Neural crest cell (in vitro differentiated cells): Measurements from ENCODE around the gene LRRC10. TPM values are rescaled to one million over a fixed set of nuclear protein-coding genes. Genes with fewer than 3 reads are reported as not detected.
A peak's percentile ranks its signal among the peaks of the same experiment; 100 is the strongest.

Experiments used
- DNase-seq: peaks from one replicate; pipeline ENCODE4 v3.0.0; 2021; ENCODE audit warnings: low read depth, mixed read lengths, low spot score
- H3K27ac Mint-ChIP-seq: one replicate; pipeline ENCODE4 v1.8.0; 2021; ENCODE audit warnings: mild to moderate bottlenecking, mixed read lengths; ENCODE audit not compliant: unreplicated experiment
- H3K27me3 Mint-ChIP-seq: 2 replicates; pipeline ENCODE4 v1.8.0; 2021; ENCODE audit warnings: low read depth, mild to moderate bottlenecking, mixed read lengths
- H3K36me3 Mint-ChIP-seq: 2 replicates; pipeline ENCODE4 v1.8.0; 2021; ENCODE audit warnings: low read depth, mild to moderate bottlenecking, mixed read lengths
- H3K4me1 Mint-ChIP-seq: 2 replicates; pipeline ENCODE4 v1.8.0; 2021; ENCODE audit warnings: mixed read lengths
- H3K4me3 Mint-ChIP-seq: one replicate; pipeline ENCODE4 v1.8.0; 2021; ENCODE audit warnings: mild to moderate bottlenecking, mixed read lengths
- H3K9me3 Mint-ChIP-seq: 2 replicates; pipeline ENCODE4 v1.8.0; 2021; ENCODE audit warnings: mixed read lengths
- CTCF ChIP-seq: fragments of 200-600 bp; sonication (generic); conservative IDR thresholded peaks from 2 replicates; pipeline ENCODE4 v1.5.0; 2021; ENCODE audit warnings: antibody characterized with exemption, mild to moderate bottlenecking
- total RNA-seq: library from RNA; stranded (reverse); gene quantifications from 2 replicates; pipeline ENCODE4 v1.2.1, GENCODE V29; 2021

Gene LRRC10
- total RNA-seq, 1 donor from 2014 or later, result not detected

GRCh38 chr12:69601962-69602685, 8.6 kb downstream of the LRRC10 start:
- H3K27me3 Mint-ChIP-seq, result no peaks in the 10 kb centered on the region
- TF ChIP-seq CTCF, result no peak
- H3K4me3 Mint-ChIP-seq, result no peak overlapping the region
- peaks cover 23% of the 10 kb centered on the region for H3K36me3 Mint-ChIP-seq
- H3K4me1 Mint-ChIP-seq, result no peaks in the 10 kb centered on the region
- DNase-seq, result no peak
- H3K9me3 Mint-ChIP-seq, result peaks cover 6% of the 10 kb centered on the region
- no peak overlapping the region for H3K27ac Mint-ChIP-seq

GRCh38 chr12:69600804-69601203, 9.9 kb downstream of the LRRC10 start:
- Mint-ChIP-seq H3K9me3 (peaks cover 6% of the 10 kb centered on the region), H3K27ac (no peak overlapping the region), H3K4me1 (no peaks in the 10 kb centered on the region), H3K27me3 (no peaks in the 10 kb centered on the region), H3K4me3 (no peak overlapping the region), H3K36me3 (peaks cover 23% of the 10 kb centered on the region)
- no peak for TF ChIP-seq CTCF
- no peak for DNase-seq

- no peak for DNase-seq
- Mint-ChIP-seq H3K27ac (no peak overlapping the region), H3K36me3 (peaks cover 28% of the 10 kb centered on the region), H3K9me3 (peaks cover 3% of the 10 kb centered on the region), H3K27me3 (no peaks in the 10 kb centered on the region), H3K4me1 (no peaks in the 10 kb centered on the region), H3K4me3 (no peak overlapping the region)
- no peak for TF ChIP-seq CTCF
Measured at GRCh38 chr12:69598174-69598753, 12.4 kb downstream of the LRRC10 start.

GRCh38 chr12:69595689-69596088, 15.0 kb downstream of the LRRC10 start:
- H3K9me3 Mint-ChIP-seq, result no peaks in the 10 kb centered on the region
- no peaks in the 10 kb centered on the region for H3K27me3 Mint-ChIP-seq
- no peak overlapping the region for H3K27ac Mint-ChIP-seq
- no peak for TF ChIP-seq CTCF
- no peak for DNase-seq
- H3K4me3 Mint-ChIP-seq, result no peak overlapping the region
- H3K36me3 Mint-ChIP-seq, result peaks cover 23% of the 10 kb centered on the region
- H3K4me1 Mint-ChIP-seq, result no peaks in the 10 kb centered on the region

GRCh38 chr12:69589082-69589481, 21.6 kb downstream of the LRRC10 start:
- H3K27me3 Mint-ChIP-seq, result no peaks in the 10 kb centered on the region
- H3K4me3 Mint-ChIP-seq, result peak overlapping the region; percentile 48
- peaks cover 15% of the 10 kb centered on the region for H3K4me1 Mint-ChIP-seq
- peaks cover 31% of the 10 kb centered on the region for H3K36me3 Mint-ChIP-seq
- DNase-seq, result no peak
- H3K27ac Mint-ChIP-seq, result no peak overlapping the region
- no peak for TF ChIP-seq CTCF
- no peaks in the 10 kb centered on the region for H3K9me3 Mint-ChIP-seq
